ENCODE data around the gene CAMTA1.

The CAMTA1 gene

GRCh38 chr1:6935911-6936690, 150.8 kb downstream of the CAMTA1 start:
- TF ChIP-seq ZNF274 (IDR thresholded peaks at IDR 0.05; ENCODE audit: low read depth, low read length) = no peak
- H3K4me3 ChIP-seq (ENCODE audit: low read length) = no peak overlapping the region

- no peak overlapping the region for H3K4me3 ChIP-seq (ENCODE audit: low read length)
- TF ChIP-seq ZNF274 (IDR thresholded peaks at IDR 0.05; ENCODE audit: low read depth, low read length) = no peak
Measured at GRCh38 chr1:6937048-6937447, 151.8 kb downstream of the CAMTA1 start.

- TF ChIP-seq ZNF274 (IDR thresholded peaks at IDR 0.05; ENCODE audit: low read depth, low read length) = no peak
- no peak overlapping the region for H3K4me3 ChIP-seq (ENCODE audit: low read length)
Measured at GRCh38 chr1:6939363-6939762, 154.1 kb downstream of the CAMTA1 start.

- no peak for TF ChIP-seq ZNF274 (IDR thresholded peaks at IDR 0.05; ENCODE audit: low read depth, low read length)
- no peak overlapping the region for H3K4me3 ChIP-seq (ENCODE audit: low read length)
Measured at GRCh38 chr1:6941786-6942185, 156.5 kb downstream of the CAMTA1 start.

GRCh38 chr1:6942990-6943389, 157.7 kb downstream of the CAMTA1 start:
- H3K4me3 ChIP-seq (ENCODE audit: low read length) = no peak overlapping the region
- no peak for TF ChIP-seq ZNF274 (IDR thresholded peaks at IDR 0.05; ENCODE audit: low read depth, low read length)

- TF ChIP-seq ZNF274 (IDR thresholded peaks at IDR 0.05; ENCODE audit: low read depth, low read length) = no peak
- no peak overlapping the region for H3K4me3 ChIP-seq (ENCODE audit: low read length)
Measured at GRCh38 chr1:6944434-6944833, 159.2 kb downstream of the CAMTA1 start.

GRCh38 chr1:6947952-6948351, 162.7 kb downstream of the CAMTA1 start:
- no peak overlapping the region for H3K4me3 ChIP-seq (ENCODE audit: low read length)
- no peak for TF ChIP-seq ZNF274 (IDR thresholded peaks at IDR 0.05; ENCODE audit: low read depth, low read length)

GRCh38 chr1:6948416-6948815, 163.2 kb downstream of the CAMTA1 start:
- TF ChIP-seq ZNF274 (IDR thresholded peaks at IDR 0.05; ENCODE audit: low read depth, low read length) = no peak
- H3K4me3 ChIP-seq (ENCODE audit: low read length) = no peak overlapping the region

- no peak overlapping the region for H3K4me3 ChIP-seq (ENCODE audit: low read length)
- no peak for TF ChIP-seq ZNF274 (IDR thresholded peaks at IDR 0.05; ENCODE audit: low read depth, low read length)
Measured at GRCh38 chr1:6948861-6949260, 163.6 kb downstream of the CAMTA1 start.

GRCh38 chr1:6950001-6950765, 164.9 kb downstream of the CAMTA1 start:
- H3K4me3 ChIP-seq (ENCODE audit: low read length) = no peak overlapping the region
- TF ChIP-seq ZNF274 (IDR thresholded peaks at IDR 0.05; ENCODE audit: low read depth, low read length) = no peak

GRCh38 chr1:6951536-6951935, 166.3 kb downstream of the CAMTA1 start:
- no peak for TF ChIP-seq ZNF274 (IDR thresholded peaks at IDR 0.05; ENCODE audit: low read depth, low read length)
- no peak overlapping the region for H3K4me3 ChIP-seq (ENCODE audit: low read length)

- no peak for TF ChIP-seq ZNF274 (IDR thresholded peaks at IDR 0.05; ENCODE audit: low read depth, low read length)
- no peak overlapping the region for H3K4me3 ChIP-seq (ENCODE audit: low read length)
Measured at GRCh38 chr1:6953216-6953615, 168.0 kb downstream of the CAMTA1 start.

GRCh38 chr1:6953907-6954364, 168.7 kb downstream of the CAMTA1 start:
- no peak for TF ChIP-seq ZNF274 (IDR thresholded peaks at IDR 0.05; ENCODE audit: low read depth, low read length)
- H3K4me3 ChIP-seq (ENCODE audit: low read length) = no peak overlapping the region

GRCh38 chr1:6954591-6954990, 169.3 kb downstream of the CAMTA1 start:
- no peak overlapping the region for H3K4me3 ChIP-seq (ENCODE audit: low read length)
- TF ChIP-seq ZNF274 (IDR thresholded peaks at IDR 0.05; ENCODE audit: low read depth, low read length) = no peak

Data from GM08714 (cell line).